Right atrium auricular region (tissue), 2 donors: Measurements from ENCODE around the gene KLF7. TPM values are rescaled to one million over a fixed set of nuclear protein-coding genes. Genes with fewer than 3 reads are reported as not detected.

Source experiments
- DNase-seq: peaks from one replicate; pipeline ENCODE4 v3.0.0-alpha.2; 2019; ENCODE audit warnings: low spot score
- H3K27ac ChIP-seq, 2 donors: fragments of 200-600 bp; sonication (generic); 1 replicate in 1 of 2; 2 replicates in 1 of 2; pipeline ENCODE4 v1.5.1; 2016 to 2019
- H3K27me3 ChIP-seq, 2 donors: fragments of 200-600 bp; sonication (generic); one replicate each; pipeline versions ENCODE4 v1.5.1 to v1.6.0; 2017 to 2019
- H3K36me3 ChIP-seq: fragments of 200-600 bp; sonication (generic); one replicate; pipeline ENCODE4 v1.5.1; 2016
- H3K4me1 ChIP-seq, 2 donors: fragments of 200-600 bp; sonication (generic); one replicate each; pipeline versions ENCODE4 v1.5.1 to v1.6.0; 2017 to 2019
- H3K4me3 ChIP-seq, 2 donors: fragments of 200-600 bp; sonication (generic); 1 replicate in 1 of 2; 2 replicates in 1 of 2; pipeline ENCODE4 v1.5.1; 2017 to 2019; ENCODE audit warnings: mild to moderate bottlenecking in 1 of 2, moderate library complexity in 1 of 2
- H3K9me3 ChIP-seq, 2 donors: fragments of 200-600 bp; sonication (generic); one replicate each; pipeline ENCODE4 v1.5.1; 2019
- total RNA-seq, 2 donors: library from RNA; depleted of rRNA; stranded (reverse); fragments of >200 nt; gene quantifications; one replicate each; pipeline ENCODE4 v1.1.0, GENCODE V29; 2016
- TF ChIP-seq, protein P1 (sequence below), 2 donors: fragments of 200-600 bp; sonication (generic); IDR thresholded peaks; one replicate each; pipeline ENCODE4 v1.5.1; 2019; ENCODE audit warnings: antibody characterized with exemption in 2 of 2

KLF7 gene
- total RNA-seq, 2 donors from 2014 or later, result 13.5 to 29.9 TPM

DNA sequence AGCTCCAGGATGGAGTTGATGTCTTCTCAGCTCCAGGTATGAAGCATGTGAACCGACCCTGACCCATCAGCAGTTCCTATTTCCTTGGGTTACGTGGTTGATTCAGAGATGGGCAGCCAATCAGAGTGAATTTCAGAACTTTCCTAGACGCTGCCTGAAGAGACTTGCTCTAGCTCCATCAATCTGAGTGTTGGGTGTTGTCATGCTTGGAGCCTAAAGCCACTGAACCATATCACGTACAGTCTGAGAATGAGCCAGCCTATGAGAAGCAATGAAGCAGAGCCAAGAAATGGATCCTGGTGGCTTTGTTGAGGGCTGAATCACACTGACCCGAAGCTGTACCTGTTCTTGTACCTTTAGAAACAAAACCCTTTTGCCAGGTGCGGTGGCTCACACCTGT, 19.6 kb upstream of the KLF7 start:
- Histone ChIP-seq H3K27ac (no peak overlapping the region), H3K27me3 (no peaks in the 10 kb centered on the region), H3K9me3 (peaks cover 0 to 4% of the 10 kb centered on the region in 2 donors), H3K36me3 (no peaks in the 10 kb centered on the region), H3K4me1 (no peaks in the 10 kb centered on the region), H3K4me3 (no peak overlapping the region)
- DNase-seq, result no peak
- TF ChIP-seq, protein P1, sequence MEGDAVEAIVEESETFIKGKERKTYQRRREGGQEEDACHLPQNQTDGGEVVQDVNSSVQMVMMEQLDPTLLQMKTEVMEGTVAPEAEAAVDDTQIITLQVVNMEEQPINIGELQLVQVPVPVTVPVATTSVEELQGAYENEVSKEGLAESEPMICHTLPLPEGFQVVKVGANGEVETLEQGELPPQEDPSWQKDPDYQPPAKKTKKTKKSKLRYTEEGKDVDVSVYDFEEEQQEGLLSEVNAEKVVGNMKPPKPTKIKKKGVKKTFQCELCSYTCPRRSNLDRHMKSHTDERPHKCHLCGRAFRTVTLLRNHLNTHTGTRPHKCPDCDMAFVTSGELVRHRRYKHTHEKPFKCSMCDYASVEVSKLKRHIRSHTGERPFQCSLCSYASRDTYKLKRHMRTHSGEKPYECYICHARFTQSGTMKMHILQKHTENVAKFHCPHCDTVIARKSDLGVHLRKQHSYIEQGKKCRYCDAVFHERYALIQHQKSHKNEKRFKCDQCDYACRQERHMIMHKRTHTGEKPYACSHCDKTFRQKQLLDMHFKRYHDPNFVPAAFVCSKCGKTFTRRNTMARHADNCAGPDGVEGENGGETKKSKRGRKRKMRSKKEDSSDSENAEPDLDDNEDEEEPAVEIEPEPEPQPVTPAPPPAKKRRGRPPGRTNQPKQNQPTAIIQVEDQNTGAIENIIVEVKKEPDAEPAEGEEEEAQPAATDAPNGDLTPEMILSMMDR (IDR thresholded peaks at IDR 0.05), result no peak

DNA sequence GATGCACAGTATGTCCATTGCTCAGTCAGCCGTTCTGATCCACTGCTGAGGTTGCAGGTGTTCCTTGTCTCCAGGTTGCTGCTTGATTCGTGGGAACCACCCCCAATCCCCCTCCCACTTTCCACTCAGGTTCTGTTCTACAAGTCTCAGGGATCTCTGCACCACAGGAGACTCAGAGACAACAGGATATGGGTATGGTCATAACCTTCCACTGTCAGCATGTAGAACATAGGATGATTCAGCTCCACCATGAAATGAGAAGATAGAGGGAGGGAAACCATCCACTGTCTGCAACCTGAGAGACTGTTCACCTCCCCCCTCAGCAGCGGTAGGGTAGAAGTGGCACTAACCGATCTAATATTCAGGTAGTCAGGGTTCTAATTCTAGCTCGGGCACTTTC, 19.0 kb upstream of the KLF7 start:
- no peaks in the 10 kb centered on the region for H3K4me1 ChIP-seq
- no peaks in the 10 kb centered on the region for H3K36me3 ChIP-seq
- no peaks in the 10 kb centered on the region for H3K27me3 ChIP-seq
- DNase-seq, result no peak
- H3K9me3 ChIP-seq, result peaks cover 0 to 4% of the 10 kb centered on the region in 2 donors
- H3K27ac ChIP-seq, result no peak overlapping the region
- no peak overlapping the region for H3K4me3 ChIP-seq
- TF ChIP-seq, protein P1 (IDR thresholded peaks at IDR 0.05), result no peak

DNA sequence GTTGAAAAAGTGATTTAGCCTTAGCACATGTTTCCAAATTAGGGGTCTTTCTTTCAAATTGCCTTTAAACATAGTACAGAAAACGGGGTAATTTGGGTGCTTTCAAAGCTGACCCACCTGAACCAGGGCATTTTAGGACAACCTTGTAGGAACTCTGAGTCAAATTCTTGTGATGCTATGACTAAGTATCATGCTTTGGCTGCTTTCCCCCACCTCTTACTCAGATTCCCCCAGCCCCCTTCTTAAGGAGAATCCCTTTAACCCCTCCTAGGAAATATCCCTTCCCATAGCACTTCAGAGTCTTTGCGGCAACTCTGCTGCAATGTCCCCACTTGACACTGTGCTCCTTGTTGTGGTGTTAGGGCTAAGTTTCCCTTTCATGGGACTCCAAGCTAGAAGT, 18.6 kb upstream of the KLF7 start:
- DNase-seq, result no peak
- Histone ChIP-seq H3K27me3 (no peaks in the 10 kb centered on the region), H3K27ac (no peak overlapping the region), H3K4me3 (no peak overlapping the region), H3K36me3 (no peaks in the 10 kb centered on the region), H3K4me1 (no peaks in the 10 kb centered on the region), H3K9me3 (peaks cover 0 to 4% of the 10 kb centered on the region in 2 donors)
- TF ChIP-seq, protein P1 (IDR thresholded peaks at IDR 0.05), result no peak

DNA sequence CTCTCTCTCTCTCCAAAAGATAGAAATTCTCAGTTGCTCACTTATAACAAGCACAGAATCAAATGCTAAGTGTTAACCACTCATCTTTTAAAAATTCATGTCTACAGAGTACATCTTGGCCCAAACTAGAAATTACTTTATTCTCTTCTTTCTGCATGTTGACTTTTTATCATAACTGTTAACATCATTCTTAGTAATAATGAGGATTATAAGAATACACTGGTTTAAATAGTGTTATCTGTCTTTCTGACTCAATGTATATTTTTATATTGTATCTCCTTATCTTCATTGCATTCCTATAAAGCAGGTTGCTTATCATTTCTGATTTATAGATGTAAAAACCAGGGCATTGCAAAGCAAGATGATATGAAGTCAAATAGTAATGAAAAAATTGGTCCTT, 17.8 kb upstream of the KLF7 start:
- TF ChIP-seq, protein P1 (IDR thresholded peaks at IDR 0.05), result no peak
- Histone ChIP-seq H3K4me1 (no peaks in the 10 kb centered on the region), H3K4me3 (no peak overlapping the region), H3K27me3 (no peaks in the 10 kb centered on the region), H3K27ac (no peak overlapping the region), H3K36me3 (no peaks in the 10 kb centered on the region), H3K9me3 (peaks cover 0 to 4% of the 10 kb centered on the region in 2 donors)
- no peak for DNase-seq

DNA sequence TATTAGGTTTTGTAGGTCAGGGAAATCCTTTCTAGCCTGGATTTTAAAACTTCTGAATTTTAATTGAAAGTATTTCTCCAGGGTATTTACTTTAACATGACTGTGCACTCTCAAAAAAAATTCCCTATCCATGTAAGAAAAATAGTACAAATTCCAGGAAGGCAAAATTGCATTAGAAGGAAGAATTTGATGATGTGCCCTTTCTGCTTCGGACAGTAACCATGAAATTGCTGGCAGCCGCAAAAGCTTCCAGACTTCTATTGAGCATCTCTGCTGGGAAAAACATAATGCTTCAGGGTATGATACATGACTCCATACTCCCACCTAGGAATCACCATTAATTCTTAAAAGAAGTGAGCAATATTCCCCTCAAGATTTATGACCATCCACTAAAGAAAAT, 17.2 kb upstream of the KLF7 start:
- no peak for DNase-seq
- Histone ChIP-seq H3K27ac (no peak overlapping the region), H3K4me1 (no peaks in the 10 kb centered on the region), H3K9me3 (peaks cover 0 to 4% of the 10 kb centered on the region in 2 donors), H3K36me3 (no peaks in the 10 kb centered on the region), H3K4me3 (no peak overlapping the region), H3K27me3 (no peaks in the 10 kb centered on the region)
- TF ChIP-seq, protein P1 (IDR thresholded peaks at IDR 0.05), result no peak

DNA sequence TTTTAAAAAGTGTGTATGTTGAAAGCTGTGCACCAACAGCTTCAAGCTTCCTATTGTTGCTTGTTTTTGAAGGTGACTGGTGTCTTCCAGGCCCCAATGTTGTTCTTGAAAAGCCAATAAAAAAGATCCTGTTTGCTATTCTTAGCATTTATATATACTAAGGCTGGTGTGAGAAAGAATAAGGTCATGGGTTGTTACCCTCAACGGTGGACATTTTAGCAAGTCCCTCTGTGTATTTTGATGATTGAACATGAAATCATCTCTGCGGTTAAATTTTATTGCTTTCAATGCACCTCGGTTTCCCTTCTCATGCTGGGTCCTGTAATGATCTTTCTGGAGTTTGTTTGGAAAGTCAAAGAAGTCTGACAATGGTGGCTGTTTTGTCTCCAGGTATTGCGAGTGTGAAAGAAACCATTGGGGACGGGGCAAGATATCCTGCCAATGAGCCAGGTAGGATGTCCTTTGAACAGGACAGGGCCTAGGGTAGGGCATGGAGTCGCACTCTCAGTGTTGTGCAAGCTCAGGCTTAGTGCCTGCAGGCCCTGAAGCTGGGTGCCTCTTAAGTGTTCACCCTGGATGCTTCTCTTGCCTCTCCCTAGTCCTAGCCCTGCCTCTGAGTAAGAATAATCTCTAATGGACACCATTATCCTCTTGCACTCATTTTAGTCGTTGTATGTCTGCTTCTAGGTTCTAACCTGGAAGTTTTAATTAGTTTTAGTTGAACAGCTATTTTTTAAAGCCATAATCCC, 16.0 kb upstream of the KLF7 start:
- TF ChIP-seq, protein P1 (IDR thresholded peaks at IDR 0.05), result no peak
- Histone ChIP-seq H3K36me3 (no peaks in the 10 kb centered on the region), H3K27ac (no peak overlapping the region), H3K4me3 (no peak overlapping the region), H3K4me1 (no peaks in the 10 kb centered on the region), H3K9me3 (peaks cover 0 to 3% of the 10 kb centered on the region in 2 donors), H3K27me3 (no peaks in the 10 kb centered on the region)
- no peak for DNase-seq
